ENCODE measurements around the gene PKN1. TPM values are rescaled to one million over a fixed set of nuclear protein-coding genes. Genes with fewer than 3 reads are reported as not detected.

PKN1 gene
- total and polyA plus RNA-seq, 9 of the 15 experiments (the other 6 are each of a cell fraction or from before 2014, with no cell fraction given): 0.30 to 228 (median 77.5) TPM

- TF ChIP-seq CHD7 (IDR thresholded peaks at IDR 0.05; ENCODE audit: low read depth, low read length) (no peak), EGR1 (conservative IDR thresholded peaks at IDR 0.05) (no peak), FOXJ2 (tag; IDR thresholded peaks at IDR 0.05) (no peak), HCFC1 (IDR thresholded peaks at IDR 0.05; ENCODE audit: low read depth, low read length) (peak; percentile 35; the same call in 1 of the 2 replicates), COPS2 (conservative IDR thresholded peaks at IDR 0.05) (no peak), CCNT2 (IDR thresholded peaks at IDR 0.05; ENCODE audit: borderline replicate concordance, extremely low read depth, insufficient read length, low read depth, low read length) (peak; percentile 2), CTCFL (IDR thresholded peaks at IDR 0.05; ENCODE audit: borderline replicate concordance, insufficient read depth, low read depth, low read length, poor library complexity, severe bottlenecking) (peak; percentile 92), USF2 (CRISPR knock-in tag; IDR thresholded peaks at IDR 0.05) (0 out of 2 replicates have a peak, but pooled peaks have one; percentile 5), NRF1 (conservative IDR thresholded peaks at IDR 0.05 in 1 of 2, IDR thresholded peaks at IDR 0.05 in 1 of 2) (peak; percentile 81 to 84), ZBTB9 (CRISPR knock-in tag; IDR thresholded peaks at IDR 0.05) (0 out of 2 replicates have a peak, but pooled peaks have one; percentile 35)
Measured at GRCh38 chr19:14475251-14476073, 42.4 kb downstream of the PKN1 start, which contains the start of gene PTGER1 (continued).
